Effector memory CD4-positive, alpha-beta T cell (primary cell): ENCODE results near the gene TMC3.
"Not testable (repeated sequence)": the region's sequence is repeated elsewhere in the genome, so short reads cannot be mapped to it uniquely, and the experiment has no call there.

Experiments
- DNase-seq, 3 donors: peaks; one replicate each; pipeline ENCODE4 v3.0.0-alpha.2; 2020
- H3K27ac ChIP-seq: 2 replicates; pipeline ENCODE4 v1.7.0; 2013; ENCODE audit warnings: mild to moderate bottlenecking, low read length, moderate library complexity; ENCODE audit not compliant: insufficient read depth, poor library complexity, severe bottlenecking
- H3K27me3 ChIP-seq: replicated peaks from 2 replicates; pipeline ENCODE4 v1.7.0; 2013; ENCODE audit warnings: mild to moderate bottlenecking, low read length; ENCODE audit not compliant: insufficient read depth, control insufficient read depth, poor library complexity, severe bottlenecking
- H3K36me3 ChIP-seq: 2 replicates; pipeline ENCODE4 v1.7.0; 2013; ENCODE audit warnings: mild to moderate bottlenecking, low read length, moderate library complexity; ENCODE audit not compliant: control insufficient read depth, insufficient read depth
- H3K4me1 ChIP-seq: 2 replicates; pipeline ENCODE4 v1.7.0; 2013; ENCODE audit warnings: low read length, mild to moderate bottlenecking; ENCODE audit not compliant: control insufficient read depth, insufficient read depth, poor library complexity, severe bottlenecking
- H3K4me3 ChIP-seq: 2 replicates; pipeline ENCODE4 v1.7.0; 2013; ENCODE audit warnings: low read length, low read depth, mild to moderate bottlenecking; ENCODE audit not compliant: insufficient read depth, poor library complexity, severe bottlenecking
- H3K9me3 ChIP-seq: 2 replicates; pipeline ENCODE4 v1.7.0; 2013; ENCODE audit warnings: mild to moderate bottlenecking, low read length, moderate library complexity; ENCODE audit not compliant: control insufficient read depth
- total RNA-seq, 3 donors: gene quantifications; one replicate each; lab custom pipeline; 2026; lab: John Stamatoyannopoulos, UW

TMC3 gene
- total RNA-seq = 0 to 0.19 (median 0) reads per million in 3 donors

GRCh38 chr15:81373775-81374395 is at the start of gene TMC3:
Gene TMC3 (minus strand): TSS chr15:81374213. CDS start chr15:81374077, 136 bp downstream.
- H3K9me3 ChIP-seq = no peaks in the 10 kb centered on the region
- H3K27ac ChIP-seq = no peak within 1 kb of the TSS
- no peak for DNase-seq

GRCh38 chr15:81421461-81421860 is 47.4 kb upstream of the TMC3 start:
- Histone ChIP-seq H3K36me3 (no peaks in the 10 kb centered on the region), H3K9me3 (no peaks in the 10 kb centered on the region), H3K4me1 (no peaks in the 10 kb centered on the region), H3K27ac (no peak overlapping the region), H3K4me3 (no peak overlapping the region), H3K27me3 (no peaks in the 10 kb centered on the region)
- no peak for DNase-seq

More at GRCh38 chr15:81373775-81374395, at the start of gene TMC3:
- no peak within 1 kb of the TSS for H3K4me3 ChIP-seq
- H3K36me3 ChIP-seq = no peaks in the 10 kb centered on the region
- H3K27me3 ChIP-seq = no peaks in the 10 kb centered on the region
- H3K4me1 ChIP-seq = no peaks in the 10 kb centered on the region

- Histone ChIP-seq H3K4me3 (no peak overlapping the region), H3K36me3 (no peaks in the 10 kb centered on the region), H3K9me3 (no peaks in the 10 kb centered on the region), H3K27ac (no peak overlapping the region), H3K27me3 (no peaks in the 10 kb centered on the region), H3K4me1 (peaks cover 4% of the 10 kb centered on the region)
- no peak for DNase-seq
Measured at GRCh38 chr15:81419332-81419943, 45.4 kb upstream of the TMC3 start.

GRCh38 chr15:81418891-81419290 is 44.9 kb upstream of the TMC3 start:
- Histone ChIP-seq H3K9me3 (no peaks in the 10 kb centered on the region), H3K27ac (no peak overlapping the region), H3K4me3 (no peak overlapping the region), H3K36me3 (no peaks in the 10 kb centered on the region), H3K4me1 (peaks cover 4% of the 10 kb centered on the region), H3K27me3 (no peaks in the 10 kb centered on the region)
- no peak for DNase-seq

- no peak overlapping the region for H3K27ac ChIP-seq
- H3K4me1 ChIP-seq = peaks cover 4% of the 10 kb centered on the region
- no peaks in the 10 kb centered on the region for H3K27me3 ChIP-seq
- no peak overlapping the region for H3K4me3 ChIP-seq
- DNase-seq = no peak
- H3K36me3 ChIP-seq = no peaks in the 10 kb centered on the region
- H3K9me3 ChIP-seq = no peaks in the 10 kb centered on the region
Measured at GRCh38 chr15:81418444-81418843, 44.4 kb upstream of the TMC3 start.

- not testable (repeated sequence) for DNase-seq, H3K4me3 ChIP-seq, H3K9me3 ChIP-seq, H3K27ac ChIP-seq, H3K4me1 ChIP-seq, H3K36me3 ChIP-seq, H3K27me3 ChIP-seq
Measured at GRCh38 chr15:81414274-81414968, 40.4 kb upstream of the TMC3 start.

GRCh38 chr15:81413851-81414250 is 39.8 kb upstream of the TMC3 start:
- no peak for DNase-seq
- Histone ChIP-seq H3K4me1 (peaks cover 4% of the 10 kb centered on the region), H3K27me3 (no peaks in the 10 kb centered on the region), H3K27ac (no peak overlapping the region), H3K36me3 (no peaks in the 10 kb centered on the region), H3K9me3 (no peaks in the 10 kb centered on the region), H3K4me3 (no peak overlapping the region)

- H3K27me3 ChIP-seq = no peaks in the 10 kb centered on the region
- H3K4me3 ChIP-seq = no peak overlapping the region
- no peak overlapping the region for H3K27ac ChIP-seq
- H3K4me1 ChIP-seq = peaks cover 4% of the 10 kb centered on the region
- no peaks in the 10 kb centered on the region for H3K9me3 ChIP-seq
- H3K36me3 ChIP-seq = no peaks in the 10 kb centered on the region
- no peak for DNase-seq
Measured at GRCh38 chr15:81411969-81412633, 38.1 kb upstream of the TMC3 start.

- H3K27me3 ChIP-seq = no peaks in the 10 kb centered on the region
- no peak for DNase-seq
- peaks cover 4% of the 10 kb centered on the region for H3K4me1 ChIP-seq
- no peak overlapping the region for H3K4me3 ChIP-seq
- no peaks in the 10 kb centered on the region for H3K36me3 ChIP-seq
- no peaks in the 10 kb centered on the region for H3K9me3 ChIP-seq
- no peak overlapping the region for H3K27ac ChIP-seq
Measured at GRCh38 chr15:81411051-81411450, 37.0 kb upstream of the TMC3 start.

- DNase-seq = no peak
- Histone ChIP-seq H3K27me3 (no peaks in the 10 kb centered on the region), H3K4me3 (no peak overlapping the region), H3K9me3 (no peaks in the 10 kb centered on the region), H3K27ac (no peak overlapping the region), H3K4me1 (peaks cover 4% of the 10 kb centered on the region), H3K36me3 (no peaks in the 10 kb centered on the region)
Measured at GRCh38 chr15:81410318-81410753, 36.3 kb upstream of the TMC3 start.
